Activated CD8-positive, alpha-beta memory T cell treated with anti-CD3 and anti-CD28 coated beads, Interleukin-2, amount 50 U/mL, for 1 hour (primary cell): Measurements from ENCODE around the gene CEP126.

ENCODE experiments used
- DNase-seq: peaks from one replicate; pipeline ENCODE4 v3.0.0-alpha.2; 2020; ENCODE audit errors: extremely low read depth

The CEP126 gene

DNA sequence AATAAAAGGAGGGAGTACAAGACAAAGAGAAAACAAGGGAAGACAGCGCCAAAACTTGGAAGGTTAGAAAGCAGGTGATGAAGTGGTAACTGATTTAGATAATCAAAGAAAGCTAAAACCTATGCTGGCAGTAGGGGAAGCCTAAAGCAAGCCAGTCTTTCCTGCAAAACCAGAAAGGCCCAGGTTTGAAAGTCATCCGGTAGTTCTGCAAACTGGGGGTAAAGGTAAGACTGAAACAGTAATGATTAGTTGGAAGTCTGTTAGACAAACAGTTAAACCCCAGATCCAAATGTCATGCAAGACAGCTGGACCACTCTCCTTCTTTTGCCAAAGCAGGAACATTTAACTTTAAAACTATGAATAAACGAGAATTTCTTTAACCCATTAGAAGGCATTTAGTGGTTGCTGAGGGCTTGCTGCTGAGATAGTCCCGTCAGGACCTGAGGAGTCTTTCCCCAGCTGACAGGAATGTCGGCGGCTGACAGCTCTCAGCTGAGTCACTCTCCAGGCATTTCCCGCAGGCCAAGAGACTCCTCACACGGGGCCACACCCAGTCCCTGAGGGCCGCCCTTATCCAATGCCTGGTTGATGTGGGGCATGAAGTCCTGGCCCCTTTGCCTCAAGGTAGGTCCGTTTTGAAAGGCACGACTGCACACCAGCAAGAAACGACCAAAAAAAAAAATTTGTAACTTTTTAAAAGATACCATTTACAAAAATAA lies 96.1 kb downstream of the CEP126 start:
- no peak for DNase-seq

DNA sequence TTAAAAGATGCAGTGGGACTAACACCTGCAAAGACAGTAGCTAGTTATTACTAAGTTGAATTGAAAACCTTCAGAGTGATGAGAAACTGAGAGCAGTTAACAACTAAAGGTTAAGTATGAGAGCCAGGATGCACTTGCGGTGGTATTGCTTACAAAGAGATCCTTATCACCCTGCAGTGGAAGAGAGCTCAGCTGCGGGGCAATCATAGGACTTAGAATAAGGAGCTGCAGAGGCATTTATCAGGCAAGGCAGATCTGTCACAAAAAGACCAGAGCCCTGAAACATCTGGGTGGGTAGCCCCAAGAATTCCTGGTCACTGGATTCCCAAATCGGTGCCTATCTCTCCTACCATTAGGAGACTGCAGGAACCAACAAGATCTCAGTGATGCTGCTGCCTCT lies 98.1 kb downstream of the CEP126 start:
- no peak for DNase-seq

DNA sequence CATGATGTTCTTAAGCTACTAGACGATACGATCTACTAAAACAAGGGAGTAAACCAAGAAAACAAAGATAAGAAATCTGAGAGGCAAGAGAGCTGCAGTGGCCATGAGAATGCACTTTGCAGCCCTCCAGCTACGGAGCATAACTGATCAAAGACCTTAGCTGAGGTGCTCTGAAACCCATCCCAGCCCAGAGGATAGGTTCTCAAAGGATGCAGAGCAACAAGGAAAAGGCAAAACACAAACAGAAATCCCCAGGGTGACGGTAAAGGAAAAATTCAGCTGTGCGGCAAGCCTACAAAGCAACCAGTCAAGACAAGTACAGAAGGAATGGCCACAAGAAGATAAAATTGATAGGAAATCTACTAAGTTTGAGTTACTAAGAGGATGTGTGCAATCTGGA lies 99.9 kb downstream of the CEP126 start:
- DNase-seq: no peak

GRCh38 chr11:102017026-102017425 lies 102.2 kb downstream of the CEP126 start:
- DNase-seq: no peak

DNA sequence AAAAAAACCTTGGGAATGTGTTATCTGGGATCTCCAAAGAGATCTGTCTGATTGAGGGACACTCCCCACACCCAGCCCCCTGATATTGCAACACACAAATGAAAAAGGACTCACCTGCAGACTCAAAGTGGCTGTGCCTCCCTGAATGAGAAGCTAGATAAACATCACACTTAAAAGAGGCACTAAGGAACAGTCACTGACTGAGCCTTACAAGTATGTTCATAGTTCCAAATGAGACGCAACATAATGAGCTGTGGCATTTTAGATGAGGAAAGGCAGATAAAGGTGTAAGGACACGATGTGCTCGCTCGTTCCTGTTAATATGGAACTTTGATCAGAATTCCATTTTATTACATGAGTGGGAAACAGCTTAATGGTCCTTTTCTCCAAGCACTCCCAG lies 111.4 kb downstream of the CEP126 start:
- DNase-seq: no peak

DNA sequence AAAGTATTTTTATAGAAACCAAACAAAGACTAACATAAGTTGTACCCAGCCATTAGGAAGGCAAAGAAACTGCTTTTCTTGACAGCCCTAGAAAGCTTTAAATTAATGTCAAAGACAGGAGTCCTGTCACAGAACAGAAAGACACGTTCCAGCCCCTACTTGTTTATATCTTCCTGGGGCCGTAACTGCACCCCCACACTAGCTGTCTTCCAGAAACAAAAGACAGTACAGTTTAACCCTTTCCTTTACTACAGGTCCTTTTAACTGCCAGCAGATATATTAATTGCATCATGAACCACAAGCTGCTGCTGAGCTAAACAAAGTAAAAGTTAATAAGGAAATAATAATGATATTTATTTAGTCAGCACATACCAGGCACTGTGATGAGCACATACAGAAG lies 112.1 kb downstream of the CEP126 start:
- DNase-seq: no peak

DNA sequence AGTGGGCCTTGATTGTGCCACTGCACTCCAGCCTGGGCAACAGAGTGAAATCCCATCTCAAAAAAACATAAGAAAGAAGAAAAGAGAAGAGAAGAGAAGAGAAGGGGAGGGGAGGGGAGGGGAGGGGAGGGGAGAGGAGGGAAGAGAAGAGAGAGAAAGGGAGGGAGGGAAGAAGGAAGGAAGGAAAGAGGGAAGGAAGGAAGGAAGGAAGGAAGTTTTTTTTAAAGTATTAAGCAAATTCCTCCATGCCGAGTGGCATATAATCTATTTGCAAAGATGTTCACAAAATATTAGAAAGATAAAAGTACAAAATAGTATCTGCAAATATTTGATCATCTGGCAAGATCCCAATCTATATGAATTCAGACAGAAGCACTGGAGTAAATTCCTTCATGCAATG lies 121.9 kb downstream of the CEP126 start:
- no peak for DNase-seq

DNA sequence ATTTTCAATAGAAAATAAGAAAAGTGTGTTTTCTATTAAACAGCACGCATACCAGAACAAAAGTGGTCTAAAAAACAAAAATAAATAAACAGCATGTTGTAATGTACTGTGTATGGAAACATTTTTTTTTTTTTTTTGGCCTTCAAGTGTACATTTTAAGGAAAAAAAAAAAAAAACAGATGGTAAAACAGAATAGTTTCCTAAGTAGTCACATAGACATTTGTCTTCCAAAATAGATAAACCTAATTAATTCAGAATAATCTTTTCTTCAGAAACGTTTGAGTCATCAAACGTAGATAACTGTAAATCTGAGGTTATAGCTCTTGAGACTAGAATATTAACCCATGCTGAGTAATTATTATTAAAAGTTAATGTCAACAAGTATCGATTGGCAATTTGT lies 132.0 kb downstream of the CEP126 start:
- DNase-seq: no peak

- no peak for DNase-seq
These were observed 132.6 kb downstream of the CEP126 start, which contains the start of gene CFAP300 for GRCh38 chr11:102047305-102047924. Gene CFAP300, plus strand, starts transcription at chr11:102047437. Its CDS starts 34 bp downstream, at chr11:102047471.
